DMS153 treated with DMSO at 0.1 percent for 48 hours (cell line): ENCODE measurements around the gene ANGPT4.
"Not testable (repeated sequence)": the region's sequence is repeated elsewhere in the genome, so short reads cannot be mapped to it uniquely, and the experiment has no call there.

Experiments used
- DNase-seq: peaks from one replicate; lab custom pipeline; 2025; ENCODE audit not compliant: unreplicated experiment; lab: John Stamatoyannopoulos, UW

Gene ANGPT4

GRCh38 chr20:828987-829386, 87.1 kb downstream of the ANGPT4 start:
- DNase-seq, result no peak

GRCh38 chr20:827981-828380, 88.2 kb downstream of the ANGPT4 start:
- DNase-seq, result not testable (repeated sequence)

- DNase-seq, result no peak
Observed at GRCh38 chr20:826695-827323, 89.3 kb downstream of the ANGPT4 start.

- no peak for DNase-seq
Observed at GRCh38 chr20:825710-826421, 90.3 kb downstream of the ANGPT4 start.

- DNase-seq, result no peak
Observed at GRCh38 chr20:824916-825315, 91.2 kb downstream of the ANGPT4 start.

GRCh38 chr20:824490-824889, 91.6 kb downstream of the ANGPT4 start:
- no peak for DNase-seq

GRCh38 chr20:823574-823902, 92.6 kb downstream of the ANGPT4 start:
- no peak for DNase-seq

- no peak for DNase-seq
Observed at GRCh38 chr20:822651-823573, 93.2 kb downstream of the ANGPT4 start.

GRCh38 chr20:821731-822065, 94.4 kb downstream of the ANGPT4 start:
- DNase-seq, result no peak

- no peak for DNase-seq
Observed at GRCh38 chr20:821046-821730, 94.9 kb downstream of the ANGPT4 start.

GRCh38 chr20:820323-820953, 95.7 kb downstream of the ANGPT4 start:
- no peak for DNase-seq
